K562 (cell line): ENCODE results near the gene METTL25B. TPM values are rescaled to one million over a fixed set of nuclear protein-coding genes. Genes with fewer than 3 reads are reported as not detected.

Experiments
- ATAC-seq: fragments of 200-7000 bp; cut with Tn5 transposase; 3 replicates; pipeline ENCODE4 v1.9.1; 2020; ENCODE audit warnings: moderate library complexity
- BruUV-seq: library from RNA; stranded (reverse); fragments of 400-500 nt; replicated peaks from 2 replicates; lab custom pipeline; 2021; lab: Mats Ljungman, UMichigan
- CTCF ChIA-PET: fragments of 300-600 bp; formaldehyde crosslinking; extraction: SDS; loops from one replicate; lab custom pipeline; 2021; ENCODE audit warnings: low intra/inter-chr PET ratio; lab: Yijun Ruan, JAX
- POLR2A ChIA-PET: fragments of 300-600, 350-650 bp; sonication (Branson Sonifier 250); formaldehyde crosslinking; extraction: SDS; loops from one replicate; lab custom pipeline; 2021; ENCODE audit warnings: antibody characterized with exemption, inconsistent platforms; lab: Yijun Ruan, JAX
- DNase-seq, 4 experiments: peaks; one replicate each; pipeline versions ENCODE4 v3.0.0 to v3.0.0-alpha.2; 2011 to 2018; ENCODE audit warnings: low spot score in 3 of 4, mixed read lengths in 3 of 4; ENCODE audit errors: extremely low read depth in 1 of 4
- FAIRE-seq: peaks from 2 replicates; lab custom pipeline; 2011; peaks lifted over from hg19 to GRCh38; lab: Jason Lieb, UNC
- H2AFZ ChIP-seq: 2 replicates; pipeline ENCODE4 v1.6.0; 2011; ENCODE audit warnings: low read depth, low read length, control low read depth, inconsistent platforms
- H3K27ac ChIP-seq: fragments of 200-600 bp; 3 replicates; pipeline ENCODE4 v1.8.0; 2011; ENCODE audit warnings: low read depth, mild to moderate bottlenecking, control low read depth, inconsistent platforms, low read length, moderate library complexity, mixed read lengths; ENCODE audit errors: extremely low read depth
- H3K27me3 ChIP-seq, 2 experiments: fragments of 300-600 bp in 1 of 2; 2 replicates in 1 of 2; 3 replicates in 1 of 2; pipeline versions ENCODE4 v1.6.0 to v1.8.0; 2011; ENCODE audit warnings: inconsistent platforms in 2 of 2, low read length in 2 of 2, mild to moderate bottlenecking in 1 of 2, mixed read lengths in 1 of 2, moderate library complexity in 1 of 2; ENCODE audit not compliant: control insufficient read depth in 2 of 2, insufficient read depth in 2 of 2
- H3K36me3 ChIP-seq: fragments of 300-600 bp; 3 replicates; pipeline ENCODE4 v1.8.0; 2011; ENCODE audit warnings: mild to moderate bottlenecking, low read length, inconsistent platforms; ENCODE audit not compliant: control insufficient read depth, insufficient read depth
- H3K4me1 ChIP-seq, 2 experiments: fragments of 200-600 bp in 1 of 2; replicated peaks in 1 of 2; 2 replicates in 1 of 2; 3 replicates in 1 of 2; pipeline versions ENCODE4 v1.5.1 to v1.8.0; 2011; ENCODE audit warnings: inconsistent platforms in 2 of 2, low read length in 2 of 2, mild to moderate bottlenecking in 1 of 2, mixed read lengths in 1 of 2, moderate library complexity in 1 of 2; ENCODE audit not compliant: control insufficient read depth in 2 of 2, insufficient read depth in 2 of 2
- H3K4me2 ChIP-seq: 2 replicates; pipeline ENCODE4 v1.6.1; 2011; ENCODE audit warnings: low read length, control low read depth, inconsistent platforms, mixed read lengths; ENCODE audit not compliant: insufficient read depth
- H3K4me3 ChIP-seq: fragments of 200-600 bp; sonication (generic), shearing (Covaris generic); 2 replicates; pipeline ENCODE4 v1.5.1; 2016; ENCODE audit warnings: control low read depth, inconsistent platforms
- H3K79me2 ChIP-seq: fragments of 200-600 bp; 3 replicates; pipeline ENCODE4 v1.8.0; 2011; ENCODE audit warnings: low read length, inconsistent platforms; ENCODE audit not compliant: control insufficient read depth, insufficient read depth
- H3K9ac ChIP-seq, 2 experiments: 2 replicates each; pipeline versions ENCODE4 v1.6.0 to v1.6.1; 2011; ENCODE audit warnings: low read depth in 2 of 2, low read length in 2 of 2, control low read depth in 1 of 2, inconsistent platforms in 1 of 2, mild to moderate bottlenecking in 1 of 2, mixed read lengths in 1 of 2; ENCODE audit not compliant: insufficient read depth in 1 of 2
- H3K9me1 ChIP-seq: one replicate; pipeline ENCODE4 v1.6.0; 2011; ENCODE audit warnings: inconsistent platforms, mild to moderate bottlenecking, low read length, moderate library complexity; ENCODE audit not compliant: control insufficient read depth, insufficient read depth
- H3K9me3 ChIP-seq: replicated peaks from 2 replicates; pipeline ENCODE4 v1.5.1; 2011; ENCODE audit warnings: low read depth, low read length, inconsistent platforms; ENCODE audit not compliant: control insufficient read depth, insufficient read depth
- H4K20me1 ChIP-seq: replicated peaks from 2 replicates; pipeline ENCODE4 v1.6.1; 2011; ENCODE audit warnings: low read length, inconsistent platforms, mixed read lengths; ENCODE audit not compliant: control insufficient read depth, insufficient read depth
- BCOR ChIP-seq: fragments of 450-650 bp; IDR thresholded peaks from 2 replicates; pipeline ENCODE4 v1.6.1; 2016
- CBFA2T2 ChIP-seq: fragments of 450-650 bp; conservative IDR thresholded peaks from 2 replicates; pipeline ENCODE4 v1.6.1; 2017; ENCODE audit warnings: mild to moderate bottlenecking
- CBFA2T3 ChIP-seq: fragments of 450-650 bp; IDR thresholded peaks from 2 replicates; pipeline ENCODE4 v1.6.1; 2017
- CXXC5 ChIP-seq: fragments of 250-450 bp; sonication (Bioruptor Pico); IDR thresholded peaks from 2 replicates; pipeline ENCODE4 v1.8.0; 2022; ENCODE audit warnings: inconsistent platforms, mild to moderate bottlenecking, moderate library complexity
- DPF2 ChIP-seq: fragments of 450-650 bp; IDR thresholded peaks from 2 replicates; pipeline ENCODE4 v1.6.1; 2016
- NCOR1 ChIP-seq: fragments of 450-650 bp; IDR thresholded peaks from 2 replicates; pipeline ENCODE4 v1.6.1; 2016; ENCODE audit warnings: mild to moderate bottlenecking, moderate library complexity
- NFIC ChIP-seq: fragments of 450-650 bp; IDR thresholded peaks from 2 replicates; pipeline ENCODE4 v1.6.1; 2017; ENCODE audit warnings: mild to moderate bottlenecking, inconsistent platforms
- RBBP5 ChIP-seq: fragments of 200-600 bp; sonication (generic); IDR thresholded peaks from 2 replicates; pipeline ENCODE4 v1.6.1; 2012; ENCODE audit warnings: borderline replicate concordance, mild to moderate bottlenecking, low read length, control low read depth, inconsistent platforms; ENCODE audit not compliant: insufficient read depth, poor library complexity, severe bottlenecking
- SMARCA4 ChIP-seq: fragments of 450-650 bp; IDR thresholded peaks from 2 replicates; pipeline ENCODE4 v1.6.1; 2016
- USF2 ChIP-seq: sonication (generic); formaldehyde crosslinking; IDR thresholded peaks from 2 replicates; pipeline ENCODE4 v1.5.0; 2020; ENCODE audit warnings: missing genetic modification reagents
- ZBTB33 ChIP-seq: sonication (generic); formaldehyde crosslinking; IDR thresholded peaks from 2 replicates; pipeline ENCODE4 v1.8.1; 2023; ENCODE audit warnings: mild to moderate bottlenecking, missing genetic modification reagents
- WGBS: fragments of 100-300 bp; shearing (Covaris generic); methylation state at CpG from one replicate; pipeline ENCODE4 v1.1.6; 2016; ENCODE audit warnings: low coverage, mixed read lengths; ENCODE audit not compliant: insufficient coverage; ENCODE audit errors: missing lambda C conversion rate; 5-methylcytosine and 5-hydroxymethylcytosine counted together
- in situ Hi-C: fragments of 300-500 bp; cut with MboI; formaldehyde crosslinking; loops from 4 replicates; pipeline ENCODE4 v1.15.0; 2018; ENCODE audit warnings: inconsistent platforms, mixed read lengths
- intact Hi-C: fragments of 100-400 bp; cut with micrococcal nuclease; formaldehyde crosslinking; loops from 2 replicates; pipeline ENCODE4 v1.14.2; 2022
- polyA plus RNA-seq, 8 experiments: library from polyadenylated mRNA; depleted of rRNA in 4 of 8; stranded (reverse) in 5 of 8; unstranded in 3 of 8; fragments of >200 nt; fragmentation: Nextera tagmentation in 2 of 8; fragmentation: Illumina TruSeq in 1 of 8; extraction: Ambion mirVana in 2 of 8; extraction: Trizol in 1 of 8; gene quantifications; 2 replicates each; pipeline versions ENCODE4 v1.2.1 to v1.2.3, GENCODE V29; 2011 to 2014; ENCODE audit warnings: inconsistent platforms in 1 of 8, missing spikeins in 1 of 8
- total RNA-seq, 7 experiments: library from RNA; depleted of rRNA in 6 of 7; stranded (reverse); fragments of >200 nt in 6 of 7; fragmentation: Illumina TruSeq in 2 of 7; extraction: Trizol in 2 of 7; gene quantifications; 2 replicates each; pipeline versions ENCODE4 v1.2.1 to v1.2.3, GENCODE V29; 2011 to 2021; ENCODE audit warnings: low replicate concordance in 1 of 7

METTL25B gene
- total and polyA plus RNA-seq, 9 of the 15 experiments (the other 6 are each of a cell fraction or from before 2014, with no cell fraction given): 7.7 to 48.3 (median 33.1) TPM

- in situ Hi-C loops (no loop called here), intact Hi-C loops (no loop called here)
- no peak overlapping the region; a peak in 1 of 4 replicates for H3K9ac ChIP-seq
- H3K36me3 ChIP-seq: no peaks in the 10 kb centered on the region
- H3K4me1 ChIP-seq: peaks cover 28 to 29% of the 10 kb centered on the region in 2 experiments; a peak in 4 of 5 replicates
- peaks cover 4% of the 10 kb centered on the region; the same call in 2 of the 3 replicates for H3K79me2 ChIP-seq
- H3K9me3 ChIP-seq: no peaks in the 10 kb centered on the region
- no peak overlapping the region for H2AFZ ChIP-seq
- H3K4me2 ChIP-seq: no peak overlapping the region
- ATAC-seq (no peak), DNase-seq (no peak), FAIRE-seq (no peak)
- no peaks in the 10 kb centered on the region for H3K27me3 ChIP-seq
- TF ChIP-seq NCOR1: 0 out of 2 replicates have a peak, but pooled peaks have one; percentile 22
- TF ChIP-seq CBFA2T2: peak; percentile 39; the same call in 1 of the 2 replicates
- TF ChIP-seq ZBTB33 (CRISPR knock-in tag): peak; percentile 65; the same call in 1 of the 2 replicates
- TF ChIP-seq USF2: no peak
- peak; percentile 66 for TF ChIP-seq CBFA2T3
- TF ChIP-seq CXXC5 (CRISPR knock-in tag): 0 out of 2 replicates have a peak, but pooled peaks have one; percentile 15
- TF ChIP-seq NFIC: no peak
- TF ChIP-seq BCOR: no peak
- no peak for TF ChIP-seq RBBP5
- TF ChIP-seq SMARCA4: 0 out of 2 replicates have a peak, but pooled peaks have one; percentile 19
- 0 out of 2 replicates have a peak, but pooled peaks have one; percentile 8 for TF ChIP-seq DPF2
- H3K27ac ChIP-seq: no peak overlapping the region; the same call in 2 of the 3 replicates
- no peak overlapping the region for H3K4me3 ChIP-seq
- WGBS: 23% methylated on average over 4 of the region's 4 CpGs
- H3K9me1 ChIP-seq: no peaks in the 10 kb centered on the region
- no peaks in the 10 kb centered on the region for H4K20me1 ChIP-seq
- no TSS peak for BruUV-seq
- CTCF ChIA-PET: no interaction called here
- POLR2A ChIA-PET: interaction anchor here (1.1 to 1.5 kb wide), 2 partner anchors 9 to 16 kb away, joined by 4 to 6 read pairs; no protein-coding TSS in a partner anchor
Measured at GRCh38 chr1:156760796-156761104, 32.5 kb downstream of the METTL25B start.
